ENCODE measurements around the gene PDZD7.

DNA sequence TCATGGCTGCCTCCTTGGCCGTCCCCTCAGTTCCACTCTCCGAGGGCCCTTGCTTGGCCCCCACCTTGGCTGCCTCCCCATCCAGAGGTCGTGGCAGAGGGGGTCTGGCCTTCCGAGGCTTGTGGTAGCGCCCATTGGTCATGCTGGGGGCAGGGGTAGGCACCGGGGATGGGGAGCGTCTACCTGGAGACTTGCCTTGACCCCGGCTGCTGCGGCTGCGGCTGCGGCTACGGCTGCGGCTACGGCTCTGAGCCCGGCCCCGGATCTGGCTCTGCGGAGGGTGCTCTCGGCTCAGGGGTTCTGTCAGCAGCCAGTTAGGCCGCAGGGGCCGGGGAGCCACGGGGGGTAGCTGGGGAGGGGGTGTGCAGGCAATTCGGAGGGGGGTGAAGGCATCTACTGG lies 20.6 kb downstream of the PDZD7 start:
- TF ChIP-seq, protein P1, sequence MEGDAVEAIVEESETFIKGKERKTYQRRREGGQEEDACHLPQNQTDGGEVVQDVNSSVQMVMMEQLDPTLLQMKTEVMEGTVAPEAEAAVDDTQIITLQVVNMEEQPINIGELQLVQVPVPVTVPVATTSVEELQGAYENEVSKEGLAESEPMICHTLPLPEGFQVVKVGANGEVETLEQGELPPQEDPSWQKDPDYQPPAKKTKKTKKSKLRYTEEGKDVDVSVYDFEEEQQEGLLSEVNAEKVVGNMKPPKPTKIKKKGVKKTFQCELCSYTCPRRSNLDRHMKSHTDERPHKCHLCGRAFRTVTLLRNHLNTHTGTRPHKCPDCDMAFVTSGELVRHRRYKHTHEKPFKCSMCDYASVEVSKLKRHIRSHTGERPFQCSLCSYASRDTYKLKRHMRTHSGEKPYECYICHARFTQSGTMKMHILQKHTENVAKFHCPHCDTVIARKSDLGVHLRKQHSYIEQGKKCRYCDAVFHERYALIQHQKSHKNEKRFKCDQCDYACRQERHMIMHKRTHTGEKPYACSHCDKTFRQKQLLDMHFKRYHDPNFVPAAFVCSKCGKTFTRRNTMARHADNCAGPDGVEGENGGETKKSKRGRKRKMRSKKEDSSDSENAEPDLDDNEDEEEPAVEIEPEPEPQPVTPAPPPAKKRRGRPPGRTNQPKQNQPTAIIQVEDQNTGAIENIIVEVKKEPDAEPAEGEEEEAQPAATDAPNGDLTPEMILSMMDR (conservative IDR thresholded peaks at IDR 0.05), result no peak
- no peak for TF ChIP-seq ZFX (IDR thresholded peaks at IDR 0.05)
